Gastroesophageal sphincter (tissue), 4 donors: ENCODE data around the gene TTC23. TPM values are rescaled to one million over a fixed set of nuclear protein-coding genes. Genes with fewer than 3 reads are reported as not detected.

Experiments
- ATAC-seq: fragments of 150-250 bp; one replicate; pipeline ENCODE4 v1.9.1; 2016; ENCODE audit warnings: mild to moderate bottlenecking, moderate library complexity
- H3K27ac ChIP-seq, 4 donors: fragments of 200-600 bp; sonication (generic) in 3 of 4; 1 replicate in 3 of 4; 2 replicates in 1 of 4; pipeline ENCODE4 v1.5.1; 2016 to 2019
- H3K27me3 ChIP-seq: fragments of 200-600 bp; sonication (generic); one replicate; pipeline ENCODE4 v1.5.1; 2019
- H3K36me3 ChIP-seq, 2 donors: fragments of 200-600 bp; sonication (generic); one replicate each; pipeline ENCODE4 v1.5.1; 2019; ENCODE audit warnings: control low read depth in 1 of 2
- H3K4me1 ChIP-seq, 3 donors: fragments of 200-600 bp; sonication (generic); 1 replicate in 2 of 3; 2 replicates in 1 of 3; pipeline ENCODE4 v1.5.1; 2016 to 2019; ENCODE audit warnings: control low read depth in 2 of 3
- H3K4me3 ChIP-seq, 2 donors: fragments of 200-600 bp; sonication (generic); one replicate each; pipeline ENCODE4 v1.5.1; 2019; ENCODE audit warnings: mild to moderate bottlenecking in 1 of 2, moderate library complexity in 1 of 2
- H3K9me3 ChIP-seq, 3 donors: fragments of 200-600 bp; sonication (generic); one replicate each; pipeline ENCODE4 v1.5.1; 2017 to 2019; ENCODE audit warnings: control low read depth in 2 of 3
- CTCF ChIP-seq, 4 experiments: fragments of 200-600 bp in 2 of 4; fragments of 450-650 bp in 2 of 4; sonication (generic) in 1 of 4; IDR thresholded peaks; one replicate each; pipeline ENCODE4 v1.5.1; 2017 to 2019; ENCODE audit warnings: antibody characterized with exemption in 4 of 4, mild to moderate bottlenecking in 2 of 4, moderate library complexity in 2 of 4
- EP300 ChIP-seq: sonication (generic); formaldehyde crosslinking; IDR thresholded peaks from one replicate; pipeline ENCODE4 v1.6.1; 2017; ENCODE audit warnings: antibody characterized with exemption, mild to moderate bottlenecking
- POLR2A ChIP-seq, 2 donors: fragments of 450-650 bp; IDR thresholded peaks; one replicate each; pipeline ENCODE4 v1.6.1; 2017; ENCODE audit warnings: antibody characterized with exemption in 2 of 2, mild to moderate bottlenecking in 2 of 2, moderate library complexity in 1 of 2
- POLR2AphosphoS5 ChIP-seq: sonication (generic); formaldehyde crosslinking; IDR thresholded peaks from one replicate; pipeline ENCODE4 v1.6.1; 2017; ENCODE audit warnings: antibody characterized with exemption
- WGBS, 2 donors: methylation state at CpG; one replicate each; pipeline ENCODE4 v1.1.5; 2018; ENCODE audit warnings: low coverage in 1 of 2; 5-methylcytosine and 5-hydroxymethylcytosine counted together
- total RNA-seq, 4 donors: library from RNA; depleted of rRNA; stranded (reverse); fragments of >200 nt; gene quantifications; one replicate each; pipeline ENCODE4 v1.1.0, GENCODE V29; 2016

Gene TTC23
- total RNA-seq, 4 donors from 2014 or later, result 13.7 to 33.3 (median 20.0) TPM

- Histone ChIP-seq H3K9me3 (no peaks in the 10 kb centered on the region), H3K4me1 (peaks cover 0 to 57% (median 0%) of the 10 kb centered on the region in 3 donors), H3K36me3 (peaks cover 0 to 11% of the 10 kb centered on the region in 2 donors), H3K4me3 (peak overlapping the region; percentile 50 to 91), H3K27me3 (no peaks in the 10 kb centered on the region), H3K27ac (peak overlapping the region; percentile 80 to 98 (median 98))
- TF ChIP-seq CTCF (IDR thresholded peaks at IDR 0.05), result no peak
- TF ChIP-seq POLR2A (IDR thresholded peaks at IDR 0.05), result peak; percentile 44 to 46
- peak; percentile 75 for TF ChIP-seq EP300
- TF ChIP-seq POLR2AphosphoS5, result peak; percentile 95
- ATAC-seq, result peak; percentile 28
- WGBS, 2 donors, result 10 to 16% methylated on average over 9 to 15 of the region's 15 CpGs
Measured at GRCh38 chr15:99106417-99107220, 142.8 kb downstream of the TTC23 start.

GRCh38 chr15:99105514-99106341, 143.7 kb downstream of the TTC23 start:
- Histone ChIP-seq H3K36me3 (peaks cover 0 to 11% of the 10 kb centered on the region in 2 donors), H3K27ac (peak overlapping the region; percentile 80 to 98 (median 98)), H3K9me3 (no peaks in the 10 kb centered on the region), H3K4me1 (peaks cover 0 to 53% (median 0%) of the 10 kb centered on the region in 3 donors), H3K4me3 (peak overlapping the region; percentile 50 to 91), H3K27me3 (no peaks in the 10 kb centered on the region)
- ATAC-seq, result peak; percentile 2
- 0% methylated on average over 1 of the region's 116 CpGs; no CpG with 5 or more reads in 1 of the 2 donors for WGBS, 2 donors
- peak; percentile 74 for TF ChIP-seq POLR2AphosphoS5
- TF ChIP-seq EP300, result no peak
- TF ChIP-seq CTCF (IDR thresholded peaks at IDR 0.05), result peak in 1 of 4 experiments; percentile 20
- peak in 1 of 2 donors; percentile 36 for TF ChIP-seq POLR2A (IDR thresholded peaks at IDR 0.05)

GRCh38 chr15:99104788-99105513, 144.4 kb downstream of the TTC23 start, which contains the start of gene SYNM:
TSS of gene SYNM (plus strand) at chr15:99105080. CDS start at chr15:99105200, 120 bp downstream.
- TF ChIP-seq POLR2AphosphoS5, result peak; percentile 99
- no peak for TF ChIP-seq EP300
- TF ChIP-seq CTCF (IDR thresholded peaks at IDR 0.05), result peak; percentile 78 to 99 (median 95)
- TF ChIP-seq POLR2A (IDR thresholded peaks at IDR 0.05), result peak; percentile 99
- H3K4me3 ChIP-seq, result peak within 1 kb of the TSS; percentile 50 to 91
- no peaks in the 10 kb centered on the region for H3K9me3 ChIP-seq
- peak within 1 kb of the TSS; percentile 80 to 98 (median 98) for H3K27ac ChIP-seq
- WGBS, 2 donors, result 0% methylated on average over 3 to 14 of the region's 91 CpGs
- peak; percentile 84 for ATAC-seq
- H3K4me1 ChIP-seq, result peaks cover 0 to 53% (median 0%) of the 10 kb centered on the region in 3 donors
- no peaks in the 10 kb centered on the region for H3K27me3 ChIP-seq
- peaks cover 0 to 11% of the 10 kb centered on the region in 2 donors for H3K36me3 ChIP-seq

- TF ChIP-seq POLR2A (IDR thresholded peaks at IDR 0.05) (no peak), POLR2AphosphoS5 (no peak), CTCF (IDR thresholded peaks at IDR 0.05) (no peak), EP300 (no peak)
- WGBS, 2 donors, result no CpG with 5 or more reads among the region's 2 CpGs
- Histone ChIP-seq H3K36me3 (no peaks in the 10 kb centered on the region), H3K4me1 (peaks cover 0 to 47% (median 0%) of the 10 kb centered on the region in 3 donors), H3K9me3 (no peaks in the 10 kb centered on the region), H3K27me3 (no peaks in the 10 kb centered on the region), H3K4me3 (no peak overlapping the region), H3K27ac (peak overlapping the region in 1 of 4 donors; percentile 49)
- no peak for ATAC-seq
Measured at GRCh38 chr15:99103279-99103678, 146.1 kb downstream of the TTC23 start.
